Activated CD8-positive, alpha-beta memory T cell treated with anti-CD3 and anti-CD28 coated beads for 36 hours (primary cell): ENCODE measurements around the gene OR6Y1. TPM values are rescaled to one million over a fixed set of nuclear protein-coding genes. Genes with fewer than 3 reads are reported as not detected.

Source experiments
- CTCF ChIA-PET: fragments of 350-600 bp; sonication (Branson Sonifier 250); formaldehyde crosslinking; loops from one replicate; lab custom pipeline; 2021; ENCODE audit warnings: antibody characterized with exemption; lab: Charles Lee
- POLR2A ChIA-PET: fragments of 350-600 bp; sonication (Branson Sonifier 250); formaldehyde crosslinking; loops from one replicate; lab custom pipeline; 2021; ENCODE audit warnings: antibody characterized with exemption; lab: Charles Lee
- total RNA-seq, 2 experiments: library from RNA; stranded (reverse); gene quantifications; one replicate each; pipeline ENCODE4 v1.2.3, GENCODE V29; 2021

Gene OR6Y1, protein sequence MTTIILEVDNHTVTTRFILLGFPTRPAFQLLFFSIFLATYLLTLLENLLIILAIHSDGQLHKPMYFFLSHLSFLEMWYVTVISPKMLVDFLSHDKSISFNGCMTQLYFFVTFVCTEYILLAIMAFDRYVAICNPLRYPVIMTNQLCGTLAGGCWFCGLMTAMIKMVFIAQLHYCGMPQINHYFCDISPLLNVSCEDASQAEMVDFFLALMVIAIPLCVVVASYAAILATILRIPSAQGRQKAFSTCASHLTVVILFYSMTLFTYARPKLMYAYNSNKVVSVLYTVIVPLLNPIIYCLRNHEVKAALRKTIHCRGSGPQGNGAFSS
- not detected for total RNA-seq

- CTCF ChIA-PET: no interaction called here
- POLR2A ChIA-PET: no interaction called here
These were observed at the start of gene OR6Y1 for GRCh38 chr1:158554352-158554751. Gene OR6Y1 (minus strand): TSS chr1:158554405. CDS start chr1:158548105, 6,300 bp downstream.

DNA sequence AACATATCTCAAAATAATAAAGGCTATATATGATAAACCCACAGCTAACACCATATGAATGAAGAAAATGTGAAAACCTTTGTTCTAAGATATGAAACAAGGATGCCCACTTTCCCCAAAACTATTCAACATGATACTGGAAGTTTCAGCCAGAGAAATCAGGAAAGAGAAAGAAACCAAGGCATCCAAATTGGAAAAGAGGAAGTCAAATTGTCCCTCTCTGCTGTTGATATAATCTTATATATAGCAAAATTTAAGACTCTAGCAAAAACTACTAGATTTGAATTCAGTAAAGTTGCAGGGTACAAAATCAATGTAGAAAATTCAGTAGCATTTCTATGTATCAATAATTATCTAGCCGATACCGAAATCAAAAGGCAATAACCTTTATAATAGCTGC is 46.5 kb upstream of the OR6Y1 start:
- POLR2A ChIA-PET: no interaction called here

GRCh38 chr1:158586942-158587341 is 32.7 kb upstream of the OR6Y1 start:
- POLR2A ChIA-PET: no interaction called here
- CTCF ChIA-PET: no interaction called here

More for the DNA sequence above, 46.5 kb upstream of the OR6Y1 start:
- CTCF ChIA-PET: no interaction called here

DNA sequence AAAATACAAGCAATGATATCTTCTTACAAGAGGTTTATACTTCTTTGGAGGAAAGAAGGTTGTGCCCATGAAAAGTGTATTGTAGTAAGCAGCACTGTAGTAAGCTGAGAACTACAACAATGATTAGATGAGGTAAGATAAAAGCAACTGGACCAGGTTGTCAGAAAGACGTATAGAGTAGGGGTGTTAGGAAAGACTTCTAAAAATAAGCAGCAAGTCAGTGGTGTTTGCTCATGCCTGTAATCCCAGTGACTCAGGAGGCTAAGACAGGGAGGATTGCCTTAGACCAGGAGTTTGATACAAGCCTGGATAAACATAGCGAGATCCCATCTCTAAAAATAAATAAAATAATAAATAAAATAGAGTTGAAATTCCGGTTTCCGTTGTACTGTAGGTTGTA is 29.8 kb upstream of the OR6Y1 start:
- ChIA-PET POLR2A (no interaction called here), CTCF (no interaction called here)

GRCh38 chr1:158579733-158580132 is 25.5 kb upstream of the OR6Y1 start, which contains the start of gene OR10X1:
Gene OR10X1 (minus strand): TSS chr1:158579899. CDS start chr1:158579899, 0 bp downstream.
- POLR2A ChIA-PET: no interaction called here

GRCh38 chr1:158577561-158577960 is 23.4 kb upstream of the OR6Y1 start:
- POLR2A ChIA-PET: no interaction called here
- CTCF ChIA-PET: no interaction called here

More at GRCh38 chr1:158579733-158580132, 25.5 kb upstream of the OR6Y1 start, which contains the start of gene OR10X1:
- CTCF ChIA-PET: no interaction called here

DNA sequence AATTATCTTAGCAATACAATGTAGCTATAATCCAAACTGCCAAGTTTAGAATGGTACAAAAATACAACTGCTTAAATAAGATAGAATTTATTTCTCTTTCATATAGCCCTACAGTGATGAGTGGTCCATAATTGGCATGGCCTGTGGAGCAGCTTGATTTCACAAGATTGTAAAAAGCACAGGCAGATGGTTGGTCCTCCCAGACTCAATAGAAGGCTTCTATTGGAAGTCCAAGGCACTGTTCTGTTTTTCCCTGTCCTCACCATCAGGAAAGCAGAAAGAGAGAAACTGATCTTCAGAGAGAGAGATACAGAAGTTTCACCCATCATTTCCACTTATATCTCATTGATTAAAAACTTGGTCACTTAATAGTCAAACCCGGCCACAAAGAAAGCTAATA is 18.0 kb upstream of the OR6Y1 start:
- POLR2A ChIA-PET: no interaction called here
- CTCF ChIA-PET: no interaction called here

DNA sequence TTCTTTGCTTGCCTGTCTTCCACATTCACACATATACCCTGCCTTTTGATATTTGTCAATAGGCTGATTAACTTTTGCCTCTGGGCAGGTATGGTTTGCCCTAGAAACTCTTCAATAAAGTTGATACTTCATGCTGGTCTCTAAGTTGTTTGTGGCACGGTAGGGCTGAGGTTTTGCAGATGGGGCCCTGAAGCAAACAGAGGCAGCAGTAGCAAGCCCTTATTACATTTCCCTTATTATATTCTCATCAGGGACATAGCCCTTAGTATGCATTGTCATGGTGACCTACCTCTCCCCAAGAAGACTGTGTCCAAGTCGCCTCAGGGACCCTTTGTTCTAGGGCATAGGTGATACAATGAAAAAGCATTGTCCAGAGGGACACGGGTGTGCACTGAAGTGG is 16.3 kb upstream of the OR6Y1 start, which contains the start of gene OR6P1:
OR6P1 (minus strand) TSS at position 101 of the 400 bp plus-strand sequence. CDS start 6,976 bp downstream, outside the sequence.
- POLR2A ChIA-PET: no interaction called here
- CTCF ChIA-PET: no interaction called here

DNA sequence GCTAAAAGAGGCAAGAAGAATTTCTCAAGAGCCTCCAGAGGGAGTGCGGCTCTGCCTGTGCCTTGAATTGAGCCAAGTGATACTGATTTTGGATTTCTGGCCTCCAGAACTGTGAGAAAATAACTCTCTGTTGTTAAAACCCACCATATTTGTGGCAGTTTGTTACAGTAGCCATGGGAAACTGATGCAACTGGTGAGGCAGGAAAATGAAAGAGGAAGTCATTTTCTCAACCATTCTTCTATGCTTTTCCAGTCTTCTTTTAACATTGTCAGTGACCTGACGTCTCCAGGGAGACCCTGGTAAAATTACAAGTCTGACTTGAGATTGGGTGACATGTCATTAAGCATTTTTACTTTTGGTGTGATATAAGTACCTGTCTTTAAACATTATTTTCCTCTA is 10.4 kb upstream of the OR6Y1 start:
- ChIA-PET CTCF (no interaction called here), POLR2A (no interaction called here)

- ChIA-PET CTCF (no interaction called here), POLR2A (no interaction called here)
These were observed 9.6 kb upstream of the OR6Y1 start for GRCh38 chr1:158563853-158564252.

GRCh38 chr1:158559696-158560095 is 5.5 kb upstream of the OR6Y1 start:
- ChIA-PET CTCF (no interaction called here), POLR2A (no interaction called here)

GRCh38 chr1:158552296-158552695 is 1.9 kb downstream of the OR6Y1 start:
- POLR2A ChIA-PET: no interaction called here
- CTCF ChIA-PET: no interaction called here

DNA sequence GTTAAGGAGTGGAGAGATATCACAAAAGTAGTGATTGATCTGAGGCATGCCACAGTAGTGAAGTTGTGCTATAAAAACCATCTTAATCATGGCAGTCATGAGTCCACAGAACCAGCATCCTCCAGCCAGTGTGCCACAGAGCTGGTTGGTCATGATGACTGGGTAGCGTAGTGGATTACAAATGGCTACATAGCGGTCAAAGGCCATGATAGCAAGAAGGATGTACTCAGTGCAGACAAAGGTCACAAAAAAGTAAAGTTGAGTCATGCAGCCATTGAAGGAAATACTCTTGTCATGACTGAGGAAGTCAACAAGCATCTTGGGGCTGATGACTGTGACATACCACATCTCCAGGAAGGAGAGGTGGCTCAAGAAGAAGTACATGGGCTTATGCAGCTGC is 6.7 kb downstream of the OR6Y1 start:
- ChIA-PET POLR2A (no interaction called here), CTCF (no interaction called here)

- ChIA-PET CTCF (no interaction called here), POLR2A (no interaction called here)
These were observed 16.6 kb downstream of the OR6Y1 start for GRCh38 chr1:158537609-158538008.

GRCh38 chr1:158534496-158534895 is 19.7 kb downstream of the OR6Y1 start:
- ChIA-PET CTCF (no interaction called here), POLR2A (no interaction called here)

DNA sequence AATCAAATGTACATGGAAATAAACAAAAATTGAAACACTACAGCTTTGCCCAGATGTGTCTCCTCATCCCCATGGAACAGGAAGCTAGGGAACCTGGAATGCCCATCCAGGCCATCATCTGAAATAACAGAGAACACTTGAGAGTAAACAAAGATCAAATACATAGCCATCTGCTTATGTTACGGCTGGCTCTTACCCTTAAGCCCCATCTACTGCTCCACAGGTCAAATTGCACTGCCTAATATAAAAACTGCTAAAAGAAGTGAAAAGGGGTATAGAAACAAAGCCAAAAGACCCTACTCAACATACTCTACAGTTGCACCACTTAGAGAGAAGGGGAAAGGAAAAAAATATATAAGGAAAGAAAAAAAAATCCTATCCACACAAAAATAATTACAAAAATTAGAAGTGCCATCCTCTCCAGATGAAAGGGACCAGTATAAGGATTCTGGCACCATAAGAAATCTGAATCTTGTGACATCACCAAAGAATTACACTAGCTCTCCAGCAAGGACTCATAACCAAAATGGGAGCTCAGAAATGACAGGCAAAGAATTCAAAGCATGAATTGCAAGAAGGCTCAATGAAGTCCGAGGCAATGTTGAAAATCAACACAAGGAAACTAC is 26.9 kb downstream of the OR6Y1 start:
- ChIA-PET POLR2A (no interaction called here), CTCF (interaction anchor here (0.6 kb wide), 1 partner anchor 322 kb away, joined by 3 read pairs; no protein-coding TSS in a partner anchor)

- ChIA-PET POLR2A (no interaction called here), CTCF (interaction anchor here (1.5 kb wide), 1 partner anchor 15 kb away, joined by 3 read pairs; no protein-coding TSS in a partner anchor)
These were observed 32.5 kb downstream of the OR6Y1 start for GRCh38 chr1:158521666-158522058.

DNA sequence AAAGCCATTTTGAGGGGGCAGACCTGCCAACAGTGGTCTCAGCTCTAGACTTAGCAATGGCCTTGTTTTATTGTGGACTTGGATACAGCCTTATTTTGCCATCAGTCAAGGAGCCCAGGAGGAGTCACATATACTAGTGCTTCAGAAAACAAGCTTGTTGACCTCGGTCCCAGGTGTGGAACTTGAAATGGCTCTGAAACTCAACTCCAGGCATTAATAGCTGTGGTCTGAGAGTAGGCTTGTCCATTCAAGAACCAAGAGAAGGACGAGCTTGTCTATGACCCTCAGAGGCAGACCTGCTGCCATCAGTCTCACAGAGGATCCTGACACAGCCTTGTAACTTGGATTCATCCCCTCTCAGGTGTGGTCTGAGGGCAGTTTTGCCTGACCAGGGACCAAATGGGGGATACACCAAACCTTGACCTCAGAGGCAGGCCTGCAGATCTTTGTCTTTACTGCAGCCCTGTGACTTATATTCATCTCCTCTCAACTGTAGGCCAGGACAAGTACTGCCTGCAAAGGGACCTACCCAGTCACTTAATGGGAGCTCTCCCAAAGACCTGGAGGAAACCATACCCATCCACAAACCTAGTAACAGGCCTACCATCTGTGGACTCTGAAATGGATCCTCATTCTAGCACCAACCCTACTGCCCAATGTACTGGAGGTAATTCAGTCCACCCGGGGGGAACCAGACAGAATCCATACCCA is 33.1 kb downstream of the OR6Y1 start:
- CTCF ChIA-PET: interaction anchor here (1.5 kb wide), 1 partner anchor 14 kb away, joined by 3 read pairs; no protein-coding TSS in a partner anchor
- POLR2A ChIA-PET: no interaction called here

GRCh38 chr1:158520021-158520420 is 34.2 kb downstream of the OR6Y1 start:
- ChIA-PET POLR2A (no interaction called here), CTCF (no interaction called here)

DNA sequence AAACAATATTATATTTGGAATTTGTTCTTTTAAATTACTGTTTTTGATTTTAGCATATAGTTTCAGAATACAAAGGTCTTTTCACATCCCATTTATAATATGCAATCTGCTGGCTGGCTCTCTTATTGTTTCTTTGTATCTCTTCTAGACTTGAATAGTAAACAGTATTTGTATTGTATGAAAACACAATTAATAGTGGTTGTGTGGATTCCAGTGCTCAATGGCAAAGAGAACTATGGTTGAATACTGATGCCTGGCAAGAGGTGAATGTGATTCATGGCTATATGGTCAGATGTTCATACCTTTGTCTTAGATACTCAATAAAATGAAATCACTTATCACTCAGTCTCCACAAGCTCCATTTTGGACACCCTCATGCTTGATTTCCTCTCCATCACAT is 37.2 kb downstream of the OR6Y1 start:
- POLR2A ChIA-PET: no interaction called here
- CTCF ChIA-PET: no interaction called here
